ENCODE measurements around the gene LAMTOR1.

The LAMTOR1 gene

GRCh38 chr11:72078477-72078876 lies 24.6 kb downstream of the LAMTOR1 start:
- TF ChIP-seq CTCF (IDR thresholded peaks at IDR 0.05; ENCODE audit: low read depth, low read length, missing control alignments): no peak
- no peak for DNase-seq (ENCODE audit: low read depth)
- H3K4me3 ChIP-seq (ENCODE audit: low read depth, low read length): peak overlapping the region; percentile 74
- in situ Hi-C loops (cut with HindIII; ENCODE audit: low sequenced_read_pairs): no loop called here

DNA sequence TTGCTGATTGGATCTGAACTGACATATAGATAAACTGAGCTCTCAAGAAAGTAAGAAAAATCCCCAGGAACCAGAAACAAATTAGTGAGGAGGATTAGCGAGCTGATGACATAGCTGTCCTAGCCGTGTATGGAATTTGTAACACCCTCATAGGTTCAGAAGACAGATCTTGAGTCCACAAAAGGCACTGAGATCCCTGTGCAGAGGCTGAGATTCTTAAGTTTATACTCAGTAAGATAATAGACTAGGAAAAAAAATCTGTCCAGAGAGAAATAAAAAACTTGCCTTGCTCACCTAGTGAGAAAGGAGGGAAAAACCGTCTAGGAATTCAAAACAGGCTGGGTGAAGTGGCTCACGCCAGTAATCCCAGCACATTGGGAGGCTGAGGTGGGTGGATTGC lies 27.3 kb downstream of the LAMTOR1 start:
- TF ChIP-seq CTCF (IDR thresholded peaks at IDR 0.05; ENCODE audit: low read depth, low read length, missing control alignments): no peak
- in situ Hi-C loops (cut with HindIII; ENCODE audit: low sequenced_read_pairs): no loop called here
- no peak overlapping the region for H3K4me3 ChIP-seq (ENCODE audit: low read depth, low read length)
- no peak for DNase-seq (ENCODE audit: low read depth)

DNA sequence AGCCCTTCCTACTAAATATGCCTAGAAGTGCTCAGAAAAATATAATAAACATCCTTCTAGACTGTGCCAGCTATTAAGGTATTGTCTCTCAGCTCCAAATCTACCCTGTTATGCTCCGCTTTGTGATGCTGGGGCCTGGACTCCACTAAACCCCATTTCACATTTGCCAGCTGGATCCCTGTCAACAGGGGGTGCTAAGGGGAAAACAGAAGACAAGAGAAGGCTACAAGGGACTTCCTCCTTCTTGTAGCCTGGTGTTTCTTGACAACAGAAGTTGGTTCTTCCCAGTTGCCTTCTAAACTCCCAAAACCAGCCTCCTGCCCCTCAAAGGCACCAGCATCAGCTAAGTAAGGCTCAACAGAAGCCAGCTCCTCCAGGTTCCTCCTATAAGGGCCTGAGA lies 28.0 kb downstream of the LAMTOR1 start:
- no peak for DNase-seq (ENCODE audit: low read depth)
- in situ Hi-C loops (cut with HindIII; ENCODE audit: low sequenced_read_pairs): no loop called here
- H3K4me3 ChIP-seq (ENCODE audit: low read depth, low read length): no peak overlapping the region
- TF ChIP-seq CTCF (IDR thresholded peaks at IDR 0.05; ENCODE audit: low read depth, low read length, missing control alignments): peak; percentile 7

GRCh38 chr11:72072348-72072747 lies 30.7 kb downstream of the LAMTOR1 start:
- peak; percentile 41 for DNase-seq (ENCODE audit: low read depth)
- TF ChIP-seq CTCF (IDR thresholded peaks at IDR 0.05; ENCODE audit: low read depth, low read length, missing control alignments): no peak
- in situ Hi-C loops (cut with HindIII; ENCODE audit: low sequenced_read_pairs): no loop called here
- no peak overlapping the region for H3K4me3 ChIP-seq (ENCODE audit: low read depth, low read length)

DNA sequence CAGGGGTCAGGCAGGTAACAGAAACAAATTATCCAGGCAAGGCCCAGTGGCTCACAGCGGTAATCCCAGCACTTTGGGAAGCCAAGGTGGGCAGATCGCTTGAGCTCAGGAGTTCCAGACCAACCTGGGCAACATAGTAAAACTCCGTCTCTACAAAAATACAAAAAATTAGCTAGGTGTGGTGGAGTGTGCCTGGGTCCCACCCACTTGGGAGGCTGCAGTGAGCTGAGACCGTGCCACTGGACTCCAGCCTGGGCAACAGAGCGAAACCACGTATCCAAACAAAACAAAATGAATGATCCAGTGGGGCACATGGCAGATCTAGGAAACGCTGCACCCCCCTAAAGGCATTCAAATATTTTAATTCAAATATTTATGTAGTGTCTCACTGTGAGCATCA lies 32.6 kb downstream of the LAMTOR1 start:
- no peak for DNase-seq (ENCODE audit: low read depth)
- in situ Hi-C loops (cut with HindIII; ENCODE audit: low sequenced_read_pairs): no loop called here
- no peak for TF ChIP-seq CTCF (IDR thresholded peaks at IDR 0.05; ENCODE audit: low read depth, low read length, missing control alignments)
- no peak overlapping the region for H3K4me3 ChIP-seq (ENCODE audit: low read depth, low read length)

DNA sequence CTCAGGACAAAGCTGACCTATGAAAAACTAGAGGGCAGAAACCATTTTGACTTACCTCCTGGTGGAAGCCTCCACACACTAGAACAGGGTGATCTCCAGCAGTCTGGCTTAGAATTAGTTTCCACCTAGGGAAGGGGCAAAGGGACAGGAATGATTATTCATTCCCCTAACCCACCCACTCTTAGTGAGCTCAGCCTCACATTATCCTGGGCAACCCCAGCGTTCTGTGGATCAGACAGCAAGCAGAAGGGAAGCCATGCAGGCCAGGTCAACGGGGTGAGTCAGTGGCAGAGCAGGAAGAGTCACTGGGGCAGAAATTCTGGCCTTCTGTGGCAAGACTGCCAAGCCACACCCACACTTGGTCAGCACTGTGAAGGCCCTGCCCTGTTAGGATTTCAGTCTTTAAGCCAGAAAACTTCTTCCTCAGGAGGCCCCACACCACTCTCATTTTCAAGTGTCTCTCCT lies 33.3 kb downstream of the LAMTOR1 start:
- in situ Hi-C loops (cut with HindIII; ENCODE audit: low sequenced_read_pairs): no loop called here
- peak; percentile 19 for DNase-seq (ENCODE audit: low read depth)

More for the DNA sequence above, 33.3 kb downstream of the LAMTOR1 start:
- H3K4me3 ChIP-seq (ENCODE audit: low read depth, low read length): no peak overlapping the region
- TF ChIP-seq CTCF (IDR thresholded peaks at IDR 0.05; ENCODE audit: low read depth, low read length, missing control alignments): no peak
